Stimulated activated CD4-positive, alpha-beta T cell treated with anti-CD3 and anti-CD28 coated beads, Interleukin-2, amount 100 ng/mL, for 4 hours (primary cell): ENCODE measurements around the gene BTG2.

Experiments
- DNase-seq: peaks from one replicate; pipeline ENCODE4 v3.0.0-alpha.2; 2020; ENCODE audit warnings: low read depth

Gene BTG2

DNA sequence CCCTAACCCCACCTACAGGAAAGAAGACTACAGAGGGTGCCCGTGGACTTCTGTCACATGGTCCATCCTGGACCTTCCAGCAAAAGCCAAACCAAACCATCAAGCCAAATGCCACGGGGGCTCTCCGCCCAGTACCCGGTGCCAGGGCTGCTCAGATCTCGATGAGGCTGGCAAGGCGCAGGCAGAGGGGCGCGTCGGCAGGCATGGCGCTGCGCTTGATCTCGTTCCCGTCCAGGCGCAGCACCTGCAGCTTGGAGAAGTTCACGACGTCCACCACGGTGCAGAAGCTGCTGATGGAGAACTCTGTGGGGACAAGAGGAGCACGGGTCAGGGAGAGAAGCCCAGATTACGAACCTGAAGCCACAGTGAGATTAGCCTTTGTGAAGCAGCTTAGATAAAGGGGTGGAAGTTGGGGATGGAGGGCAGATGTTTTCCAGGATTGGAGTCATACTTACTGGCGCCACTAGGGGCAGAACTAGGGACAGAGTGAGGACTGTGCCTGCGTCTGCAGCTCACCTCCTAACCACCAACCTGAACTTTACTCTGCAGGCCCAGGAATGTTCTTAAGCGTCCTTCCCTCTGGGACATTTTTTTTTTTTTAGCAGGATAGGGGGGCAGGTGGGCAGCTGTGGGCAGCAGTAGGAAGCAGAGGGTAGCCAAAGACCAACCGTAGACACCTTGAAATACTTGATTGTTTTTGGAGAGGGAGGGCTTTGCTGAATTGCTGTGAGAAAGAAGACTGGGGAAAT is 37.0 kb downstream of the BTG2 start:
- DNase-seq: peak; percentile 31

DNA sequence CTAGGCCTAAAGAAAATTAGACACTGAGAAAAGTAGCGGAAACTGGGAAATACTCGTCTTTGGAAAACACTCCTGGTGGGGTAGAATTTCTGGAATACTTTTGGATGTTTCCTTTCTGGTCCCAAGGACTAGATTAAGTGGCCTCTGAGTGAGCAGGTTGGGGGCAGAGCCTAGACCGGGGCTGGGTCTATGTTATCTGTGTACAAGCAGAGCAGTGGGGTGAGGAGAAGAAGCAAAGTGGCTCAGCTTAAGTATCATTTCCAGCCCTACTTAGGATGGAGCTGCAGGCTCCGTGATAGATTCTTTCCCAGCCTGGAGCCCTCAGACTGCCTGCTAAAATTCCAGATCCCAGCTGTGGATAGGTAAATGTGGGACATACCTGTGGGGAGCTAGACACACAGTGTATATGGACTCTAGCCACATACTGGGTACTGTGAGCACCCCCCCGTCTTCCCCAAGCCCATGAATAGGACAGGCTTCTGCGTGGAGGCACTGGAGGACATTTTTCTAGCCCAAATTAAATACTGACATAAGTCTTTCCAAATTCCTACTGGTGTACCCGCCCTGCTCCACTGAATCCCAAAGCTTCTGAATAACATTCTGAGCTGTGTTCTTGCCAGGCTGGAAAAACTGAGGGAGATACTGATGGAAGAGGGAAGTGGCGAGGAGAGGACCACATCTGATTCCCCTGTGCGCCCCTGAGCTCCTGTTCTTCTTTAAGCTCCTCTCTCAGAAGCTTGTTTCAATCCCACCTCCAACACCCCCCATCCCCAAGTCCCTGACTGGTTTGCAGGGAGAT is 38.8 kb downstream of the BTG2 start:
- DNase-seq: no peak

DNA sequence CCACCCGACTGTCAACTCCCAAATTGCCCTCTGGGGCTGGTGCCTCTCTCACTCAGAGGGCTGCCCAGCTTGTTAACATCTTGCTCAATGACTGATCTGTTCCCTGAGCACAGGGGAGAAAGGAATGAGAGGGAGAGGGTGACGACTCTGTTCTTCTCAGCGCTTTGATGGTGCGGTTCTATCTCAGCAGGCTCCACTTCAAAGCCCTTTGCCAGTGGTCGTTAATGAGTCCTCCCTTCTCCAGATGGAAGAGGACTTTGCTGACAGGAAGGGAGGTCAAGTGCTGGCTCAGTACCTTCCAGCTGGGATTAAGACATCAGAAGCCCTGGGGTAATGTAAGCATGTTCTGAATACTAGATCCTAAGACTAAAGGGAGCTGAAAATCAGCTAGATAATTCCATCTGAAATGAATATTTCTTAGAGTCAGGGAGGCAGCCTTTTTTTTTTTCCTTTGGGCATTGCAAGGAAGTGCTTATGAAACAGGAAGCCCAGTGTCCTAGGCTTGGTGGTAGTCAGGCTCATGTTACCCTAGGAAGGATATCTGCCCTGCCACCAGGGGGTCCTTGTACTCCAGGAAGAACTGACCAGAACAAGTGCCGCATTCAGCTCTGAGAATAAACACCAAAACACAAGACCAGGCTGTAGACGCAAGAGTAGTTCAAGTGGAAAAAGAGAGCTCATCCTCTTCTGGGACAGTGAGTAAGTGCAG is 40.9 kb downstream of the BTG2 start:
- no peak for DNase-seq

DNA sequence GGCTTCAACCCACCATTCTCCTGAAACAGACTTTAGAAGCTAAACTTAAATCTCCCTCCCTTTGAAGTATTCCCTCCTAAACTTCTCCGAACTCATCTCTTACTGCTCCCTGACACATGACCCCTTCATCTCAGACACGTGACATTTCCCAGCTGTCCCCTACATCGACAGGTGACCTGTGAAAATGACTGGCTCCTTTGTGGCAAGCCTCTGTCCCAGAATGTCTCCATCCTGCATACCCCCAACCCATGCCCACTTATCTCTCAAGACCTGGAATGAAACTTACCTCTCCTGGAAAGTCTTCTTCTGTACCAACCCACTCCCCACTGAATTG is 41.4 kb downstream of the BTG2 start:
- no peak for DNase-seq

DNA sequence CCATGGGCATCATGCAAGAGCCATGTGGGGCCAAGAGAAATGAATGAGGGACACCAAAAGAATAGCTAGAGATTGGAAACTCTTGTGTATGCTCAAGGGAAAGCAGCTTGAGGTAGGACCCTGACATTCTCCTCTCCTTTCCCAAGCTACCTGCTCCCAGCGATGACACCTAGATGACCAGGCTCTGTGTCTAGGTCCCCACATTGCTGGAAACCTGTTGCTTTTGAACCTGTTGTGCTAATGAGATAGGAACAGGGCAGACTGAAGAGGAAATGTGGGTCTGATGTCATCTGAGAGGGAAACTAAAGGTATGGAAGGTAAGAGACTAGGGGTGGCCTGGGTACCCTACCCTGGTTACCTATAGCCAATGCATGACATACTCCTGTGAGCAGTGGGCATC is 43.8 kb downstream of the BTG2 start:
- no peak for DNase-seq

DNA sequence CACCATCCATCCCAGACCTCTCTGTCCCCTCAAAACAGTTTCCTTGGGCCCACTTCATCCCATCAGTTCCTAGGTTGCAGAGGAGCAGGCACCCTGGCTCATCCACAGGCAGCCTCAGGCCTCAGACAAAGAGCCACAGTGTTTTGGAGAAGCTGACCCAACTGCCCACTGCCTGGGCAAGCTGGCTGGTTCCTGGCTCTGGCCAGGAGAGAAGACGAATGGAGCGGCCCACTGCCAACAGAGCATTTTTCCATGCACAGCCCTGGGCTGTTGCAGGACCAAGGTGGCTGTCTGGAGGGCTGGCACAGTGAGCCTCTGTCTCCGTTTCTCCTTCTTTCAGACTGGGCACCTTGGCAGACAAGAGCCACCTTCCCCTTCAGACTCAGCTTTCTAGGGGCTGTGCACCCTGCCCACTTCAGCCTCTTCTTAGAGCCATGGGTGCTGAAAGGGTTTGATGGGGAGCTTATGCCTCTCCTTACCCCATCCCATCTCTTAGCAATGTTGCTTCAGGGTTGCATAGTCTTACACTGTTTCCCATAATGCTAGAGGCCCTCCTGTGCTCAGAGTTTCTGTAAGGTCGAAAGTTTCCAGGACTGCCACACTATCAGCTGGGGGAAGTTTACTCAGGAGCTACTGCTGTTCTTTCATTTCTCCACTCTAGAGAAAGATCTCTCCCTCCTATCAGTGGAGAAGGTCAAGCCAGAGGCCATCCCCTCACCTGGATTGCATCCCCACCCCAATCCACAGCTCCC is 44.6 kb downstream of the BTG2 start:
- DNase-seq: no peak

DNA sequence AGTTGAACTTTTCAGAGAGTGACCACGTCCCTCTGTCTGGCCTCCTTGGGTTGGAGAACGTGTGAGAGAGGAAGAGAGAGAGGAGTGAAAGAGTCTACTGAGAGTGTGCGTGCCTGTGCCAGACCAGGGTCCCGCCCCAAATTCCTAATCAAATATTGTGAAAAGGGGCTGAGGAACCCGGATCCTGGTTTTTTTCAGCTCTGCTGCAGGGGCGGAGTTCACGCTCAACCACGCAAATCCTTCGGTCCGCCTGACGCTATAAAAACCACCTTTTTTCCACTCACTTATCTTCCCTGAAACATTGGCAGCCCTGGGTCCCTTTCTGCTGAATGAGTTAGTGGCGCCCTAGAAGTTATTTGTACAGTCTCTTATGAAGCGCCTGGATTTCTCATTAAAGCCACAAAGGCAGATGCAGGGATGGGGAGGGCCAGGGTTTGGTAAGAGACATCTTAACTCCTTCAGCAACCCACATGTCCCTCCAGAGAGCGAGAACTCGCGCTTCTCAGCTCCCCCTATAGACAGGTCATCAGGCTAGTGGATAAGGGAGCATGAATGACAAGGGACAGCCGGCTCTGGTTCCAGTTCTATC is 45.8 kb downstream of the BTG2 start, which contains the start of gene FMOD:
Gene FMOD (minus strand): TSS at position 86 of the 589 bp plus-strand sequence. CDS start 2,852 bp downstream, outside the sequence.
- no peak for DNase-seq

DNA sequence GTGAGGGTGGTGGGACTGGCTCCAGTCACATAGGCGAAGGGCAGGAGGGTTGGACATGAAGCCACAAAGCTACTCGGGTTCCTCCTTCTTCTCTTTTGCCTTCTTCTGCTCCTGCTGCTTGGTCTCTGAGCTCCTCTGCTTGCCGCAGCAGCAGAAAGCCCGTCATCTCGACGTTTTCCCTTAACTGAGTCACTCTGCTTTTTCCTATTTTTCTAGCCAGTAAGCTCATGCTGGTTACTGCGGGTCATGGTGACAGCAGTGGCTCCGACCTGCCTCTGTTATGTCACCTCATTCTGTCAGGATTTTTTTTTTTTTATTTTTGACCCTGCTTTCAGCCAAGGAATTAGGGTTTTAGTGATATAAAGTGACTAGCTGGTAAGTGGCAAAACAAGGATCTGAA is 48.2 kb downstream of the BTG2 start:
- no peak for DNase-seq

DNA sequence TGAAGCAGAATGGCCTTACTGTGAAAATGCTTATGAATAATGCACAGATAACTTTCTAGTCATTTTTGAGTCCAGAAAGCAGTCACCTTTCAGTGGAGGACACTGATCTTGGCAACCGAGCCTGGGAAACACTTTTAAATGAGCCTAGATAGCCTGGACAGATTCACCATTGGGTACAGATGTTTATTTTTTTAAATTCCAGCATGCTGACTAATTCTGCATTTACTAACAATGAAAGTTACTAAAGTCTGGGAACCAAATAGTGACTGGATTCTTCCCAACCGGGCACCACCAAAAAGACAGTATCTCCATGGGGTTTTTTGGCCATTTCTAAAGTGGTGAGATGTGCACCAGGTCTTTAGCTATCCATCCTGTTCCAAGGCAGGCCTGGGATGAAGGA is 48.9 kb downstream of the BTG2 start:
- DNase-seq: no peak

DNA sequence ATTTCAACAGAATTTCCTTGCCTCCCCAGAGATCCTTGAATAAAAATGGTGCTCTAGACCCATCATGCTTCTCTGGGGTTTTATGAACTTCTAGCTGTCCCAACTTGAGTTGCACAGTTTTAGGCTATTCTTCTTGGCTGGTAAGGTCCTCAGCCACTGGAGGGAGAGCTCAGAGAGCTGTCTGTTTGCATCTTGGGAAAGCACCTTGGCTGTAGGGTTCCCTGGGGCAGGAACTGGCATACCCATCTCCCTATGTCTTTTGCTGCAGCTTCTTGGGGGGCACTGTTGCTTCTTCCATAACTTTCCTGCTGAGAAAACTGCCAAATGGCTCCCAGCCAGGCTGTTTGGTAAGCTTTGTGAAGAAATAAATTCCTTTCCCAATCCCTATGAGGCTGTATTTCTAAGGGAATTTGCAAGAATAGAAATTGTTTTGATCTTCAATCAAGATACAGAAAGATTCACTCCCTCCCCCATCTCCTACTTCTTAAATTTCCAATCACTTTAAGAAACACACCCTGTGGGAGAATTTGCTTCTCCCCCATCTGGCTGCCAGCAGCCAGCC is 53.8 kb downstream of the BTG2 start:
- DNase-seq: no peak
